Right lobe of liver (tissue), 6 donors: ENCODE data around the gene MARK3. TPM values are rescaled to one million over a fixed set of nuclear protein-coding genes. Genes with fewer than 3 reads are reported as not detected.

Experiments
- ATAC-seq, 4 donors: fragments of 200-7000 bp; cut with Tn5 transposase; one replicate each; pipeline ENCODE4 v1.9.1; 2020; ENCODE audit warnings: mild to moderate bottlenecking in 4 of 4, moderate library complexity in 4 of 4
- DNase-seq, 3 donors: peaks; one replicate each; pipeline ENCODE4 v3.0.0-alpha.2; 2020
- H3K27ac ChIP-seq, 3 donors: fragments of 200-600 bp; one replicate each; pipeline ENCODE4 v1.8.0; 2022
- H3K27me3 ChIP-seq, 2 donors: fragments of 200-600 bp; one replicate each; pipeline ENCODE4 v1.8.0; 2022
- H3K36me3 ChIP-seq, 4 donors: fragments of 200-600 bp; sonication (generic) in 1 of 4; one replicate each; pipeline versions ENCODE4 v1.5.1 to v1.8.0; 2017 to 2022; ENCODE audit warnings: control low read depth in 1 of 4
- H3K4me1 ChIP-seq, 4 donors: fragments of 200-600 bp; sonication (generic) in 1 of 4; one replicate each; pipeline versions ENCODE4 v1.5.1 to v1.8.0; 2017 to 2022; ENCODE audit warnings: control low read depth in 1 of 4
- H3K4me3 ChIP-seq, 3 donors: fragments of 200-600 bp; one replicate each; pipeline ENCODE4 v1.8.0; 2022
- H3K9me3 ChIP-seq, 4 donors: fragments of 200-600 bp; sonication (generic) in 1 of 4; one replicate each; pipeline versions ENCODE4 v1.5.1 to v1.8.0; 2017 to 2022; ENCODE audit warnings: control low read depth in 1 of 4
- POLR2A ChIP-seq: fragments of 450-650 bp; IDR thresholded peaks from one replicate; pipeline ENCODE4 v1.6.1; 2017; ENCODE audit warnings: antibody characterized with exemption, mild to moderate bottlenecking
- WGBS: methylation state at CpG from one replicate; pipeline ENCODE4 v1.1.6; 2018; ENCODE audit warnings: low coverage, low lambda C conversion rate; ENCODE audit not compliant: insufficient coverage; ENCODE audit errors: missing lambda C conversion rate; 5-methylcytosine and 5-hydroxymethylcytosine counted together
- intact Hi-C, 2 donors: fragments of 100-400 bp; cut with DNase I; formaldehyde crosslinking; loops; one replicate each; pipeline versions ENCODE4 v1.11.2 to v1.14.1; 2022
- total RNA-seq, 6 experiments: library from RNA; depleted of rRNA in 2 of 6; stranded (reverse); fragments of >200 nt in 2 of 6; fragmentation: NEBNext Ultra II Directional in 3 of 6; extraction: Animal tissue kit (Norgen Biotek cat#: 25700) in 3 of 6; gene quantifications; one replicate each; pipeline versions ENCODE4 v1.1.0 to v1.2.4, GENCODE V29; 2016 to 2023
- TF ChIP-seq, protein P1 (sequence below), 4 donors: fragments of 200-600 bp in 3 of 4; fragments of 450-650 bp in 1 of 4; IDR thresholded peaks; one replicate each; pipeline versions ENCODE4 v1.5.1 to v1.8.0; 2016 to 2022; ENCODE audit warnings: antibody characterized with exemption in 4 of 4, mild to moderate bottlenecking in 2 of 4
- donor health status: DM: no; HTN: yes; CAD: no.
- donor health status: DM: no; HTN: no; CAD: no.
- donor health status: DM: no; HTN: no; CAD: no.
- donor health status: DM: no; HTN: yes; CAD: no.
- donor health status: DM: no; HTN: yes; CAD: no.

The MARK3 gene
- total RNA-seq, 6 experiments from 2014 or later, result 25.5 to 34.3 (median 27.3) TPM

DNA sequence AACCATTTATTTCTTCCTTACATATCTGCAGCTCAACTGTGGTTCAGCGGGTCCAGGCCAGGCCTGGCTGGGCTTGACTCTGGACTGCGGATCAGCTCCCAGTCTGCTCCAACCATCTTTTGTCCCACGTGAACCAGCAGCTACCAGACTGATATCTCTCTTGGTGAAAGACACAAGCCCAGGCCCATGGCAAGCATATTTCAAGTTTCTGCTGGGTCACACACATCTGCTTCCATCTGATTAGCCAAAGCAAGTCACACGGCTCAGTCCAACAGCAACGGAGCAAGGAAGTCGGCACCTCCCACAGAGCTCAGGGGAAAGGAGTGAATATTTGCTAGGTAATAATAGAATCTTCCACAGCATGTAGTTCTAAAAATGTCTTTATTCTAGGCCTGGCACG is 24.7 kb upstream of the MARK3 start:
- no peaks in the 10 kb centered on the region for H3K36me3 ChIP-seq
- DNase-seq (no peak), ATAC-seq (no peak)
- intact Hi-C loops, result no loop called here
- H3K4me3 ChIP-seq, result no peak overlapping the region
- H3K9me3 ChIP-seq, result no peaks in the 10 kb centered on the region
- H3K4me1 ChIP-seq, result no peaks in the 10 kb centered on the region
- H3K27me3 ChIP-seq, result no peaks in the 10 kb centered on the region
- TF ChIP-seq, protein P1, sequence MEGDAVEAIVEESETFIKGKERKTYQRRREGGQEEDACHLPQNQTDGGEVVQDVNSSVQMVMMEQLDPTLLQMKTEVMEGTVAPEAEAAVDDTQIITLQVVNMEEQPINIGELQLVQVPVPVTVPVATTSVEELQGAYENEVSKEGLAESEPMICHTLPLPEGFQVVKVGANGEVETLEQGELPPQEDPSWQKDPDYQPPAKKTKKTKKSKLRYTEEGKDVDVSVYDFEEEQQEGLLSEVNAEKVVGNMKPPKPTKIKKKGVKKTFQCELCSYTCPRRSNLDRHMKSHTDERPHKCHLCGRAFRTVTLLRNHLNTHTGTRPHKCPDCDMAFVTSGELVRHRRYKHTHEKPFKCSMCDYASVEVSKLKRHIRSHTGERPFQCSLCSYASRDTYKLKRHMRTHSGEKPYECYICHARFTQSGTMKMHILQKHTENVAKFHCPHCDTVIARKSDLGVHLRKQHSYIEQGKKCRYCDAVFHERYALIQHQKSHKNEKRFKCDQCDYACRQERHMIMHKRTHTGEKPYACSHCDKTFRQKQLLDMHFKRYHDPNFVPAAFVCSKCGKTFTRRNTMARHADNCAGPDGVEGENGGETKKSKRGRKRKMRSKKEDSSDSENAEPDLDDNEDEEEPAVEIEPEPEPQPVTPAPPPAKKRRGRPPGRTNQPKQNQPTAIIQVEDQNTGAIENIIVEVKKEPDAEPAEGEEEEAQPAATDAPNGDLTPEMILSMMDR (IDR thresholded peaks at IDR 0.05), result no peak
- TF ChIP-seq POLR2A, result no peak
- H3K27ac ChIP-seq, result no peak overlapping the region
- 80% methylated on average over 6 of the region's 7 CpGs for WGBS

- ATAC-seq (peak in 1 of 4 donors; percentile 76), DNase-seq (no peak)
- WGBS, result 57% methylated on average over 5 of the region's 5 CpGs
- intact Hi-C loops, result no loop called here
- no peak for TF ChIP-seq POLR2A
- TF ChIP-seq, protein P1 (IDR thresholded peaks at IDR 0.05), result no peak
- Histone ChIP-seq H3K27ac (no peak overlapping the region), H3K36me3 (no peaks in the 10 kb centered on the region), H3K9me3 (no peaks in the 10 kb centered on the region), H3K4me3 (no peak overlapping the region), H3K27me3 (no peaks in the 10 kb centered on the region), H3K4me1 (no peaks in the 10 kb centered on the region)
Measured at GRCh38 chr14:103361867-103362266, 23.3 kb upstream of the MARK3 start.

- DNase-seq (no peak), ATAC-seq (no peak)
- Histone ChIP-seq H3K27me3 (no peaks in the 10 kb centered on the region), H3K4me1 (no peaks in the 10 kb centered on the region), H3K9me3 (no peaks in the 10 kb centered on the region), H3K27ac (no peak overlapping the region), H3K36me3 (no peaks in the 10 kb centered on the region), H3K4me3 (no peak overlapping the region)
- WGBS, result 83% methylated on average over 1 of the region's 1 CpG
- TF ChIP-seq POLR2A, result no peak
- TF ChIP-seq, protein P1 (IDR thresholded peaks at IDR 0.05), result no peak
- intact Hi-C loops, result no loop called here
Measured at GRCh38 chr14:103362780-103363179, 22.4 kb upstream of the MARK3 start.

DNA sequence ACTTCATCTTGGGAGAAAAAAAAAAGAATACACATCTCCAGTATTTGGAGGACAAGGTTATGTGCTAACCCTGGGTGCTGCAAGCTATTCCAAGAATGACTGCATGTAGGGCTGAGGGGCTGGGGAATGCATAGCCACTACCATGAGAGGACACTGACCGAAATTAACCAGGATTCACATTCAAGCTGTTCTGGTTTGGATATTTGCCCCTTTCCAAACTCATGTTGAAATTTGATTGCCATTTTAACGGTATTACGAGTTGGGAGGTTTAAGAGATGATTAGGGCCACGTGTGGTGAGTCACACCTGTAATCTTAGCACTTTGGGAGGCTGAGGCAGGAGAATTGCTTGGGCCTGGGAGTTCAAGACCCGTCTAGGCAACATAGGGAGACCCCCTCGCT is 18.5 kb upstream of the MARK3 start:
- no peaks in the 10 kb centered on the region for H3K9me3 ChIP-seq
- TF ChIP-seq, protein P1 (IDR thresholded peaks at IDR 0.05), result no peak
- no peak for TF ChIP-seq POLR2A
- 77% methylated on average over 6 of the region's 6 CpGs for WGBS
- H3K4me1 ChIP-seq, result no peaks in the 10 kb centered on the region
- no peaks in the 10 kb centered on the region for H3K27me3 ChIP-seq
- no peak for ATAC-seq
- H3K27ac ChIP-seq, result no peak overlapping the region
- no peak overlapping the region for H3K4me3 ChIP-seq
- intact Hi-C loops, result no loop called here
- no peak for DNase-seq
- H3K36me3 ChIP-seq, result no peaks in the 10 kb centered on the region

GRCh38 chr14:103367995-103368394 is 17.2 kb upstream of the MARK3 start:
- ATAC-seq, result peak in 1 of 4 donors; percentile 66
- DNase-seq, result no peak
- TF ChIP-seq, protein P1 (IDR thresholded peaks at IDR 0.05), result no peak
- no peak for TF ChIP-seq POLR2A
- Histone ChIP-seq H3K4me3 (no peak overlapping the region), H3K4me1 (no peaks in the 10 kb centered on the region), H3K27ac (no peak overlapping the region), H3K9me3 (no peaks in the 10 kb centered on the region), H3K36me3 (no peaks in the 10 kb centered on the region), H3K27me3 (no peaks in the 10 kb centered on the region)
- WGBS, result 75% methylated on average over 4 of the region's 4 CpGs
- intact Hi-C loops, result no loop called here
